CD14-positive monocyte (primary cell): ENCODE measurements around the gene SLCO4A1. TPM values are rescaled to one million over a fixed set of nuclear protein-coding genes. Genes with fewer than 3 reads are reported as not detected.

Experiments used
- DNase-seq, 3 donors: peaks; one replicate each; pipeline ENCODE4 v3.0.0-alpha.2; 2011 to 2022
- H2AFZ ChIP-seq: 2 replicates; pipeline ENCODE4 v1.6.0; 2012; ENCODE audit warnings: mild to moderate bottlenecking, low read depth, low read length, inconsistent platforms; ENCODE audit not compliant: insufficient read depth, poor library complexity, severe bottlenecking
- H3K27ac ChIP-seq, 2 donors: 1 replicate in 1 of 2; 2 replicates in 1 of 2; pipeline ENCODE4 v1.5.1; 2012 to 2013; ENCODE audit warnings: low read length in 2 of 2, control low read depth in 1 of 2, inconsistent platforms in 1 of 2, low read depth in 1 of 2, mild to moderate bottlenecking in 1 of 2
- H3K27me3 ChIP-seq, 2 donors: one replicate each; pipeline versions ENCODE4 v1.6.0 to v1.6.1; 2011 to 2013; ENCODE audit warnings: low read length in 2 of 2; ENCODE audit not compliant: control insufficient read depth in 2 of 2, insufficient read depth in 2 of 2
- H3K36me3 ChIP-seq, 2 donors: replicated peaks in 1 of 2; 1 replicate in 1 of 2; 2 replicates in 1 of 2; pipeline versions ENCODE4 v1.5.1 to v1.6.1; 2012 to 2013; ENCODE audit warnings: low read length in 2 of 2, control low read depth in 1 of 2, inconsistent platforms in 1 of 2, mild to moderate bottlenecking in 1 of 2; ENCODE audit not compliant: insufficient read depth in 2 of 2, control insufficient read depth in 1 of 2
- H3K4me1 ChIP-seq, 2 donors: 1 replicate in 1 of 2; 2 replicates in 1 of 2; pipeline versions ENCODE4 v1.5.1 to v1.6.1; 2012 to 2013; ENCODE audit warnings: low read length in 2 of 2, control low read depth in 1 of 2, inconsistent platforms in 1 of 2, mild to moderate bottlenecking in 1 of 2, moderate library complexity in 1 of 2; ENCODE audit not compliant: insufficient read depth in 2 of 2, control insufficient read depth in 1 of 2
- H3K4me2 ChIP-seq: replicated peaks from 2 replicates; pipeline ENCODE3; 2012; ENCODE audit warnings: low read length, moderate library complexity, mild to moderate bottlenecking; ENCODE audit not compliant: poor library complexity, severe bottlenecking; ENCODE audit errors: extremely low read depth
- H3K4me3 ChIP-seq, 3 experiments: fragments of 200-600 bp in 1 of 3; sonication (generic) in 1 of 3; replicated peaks in 1 of 3; 1 replicate in 2 of 3; 2 replicates in 1 of 3; pipeline ENCODE4 v1.5.1; 2011 to 2013; ENCODE audit warnings: low read length in 3 of 3, mild to moderate bottlenecking in 3 of 3, control low read depth in 2 of 3, low read depth in 2 of 3, inconsistent platforms in 1 of 3, moderate library complexity in 1 of 3
- H3K79me2 ChIP-seq: 2 replicates; pipeline ENCODE4 v1.6.0; 2012; ENCODE audit warnings: mild to moderate bottlenecking, control low read depth, inconsistent platforms, low read length, moderate library complexity; ENCODE audit not compliant: insufficient read depth
- H3K9ac ChIP-seq: 2 replicates; pipeline ENCODE4 v1.6.0; 2017; ENCODE audit warnings: low read length, mild to moderate bottlenecking; ENCODE audit not compliant: insufficient read depth, poor library complexity, severe bottlenecking
- H3K9me3 ChIP-seq, 2 donors: replicated peaks in 1 of 2; 1 replicate in 1 of 2; 2 replicates in 1 of 2; pipeline versions ENCODE4 v1.5.1 to v1.6.1; 2012 to 2013; ENCODE audit warnings: low read length in 2 of 2, control low read depth in 1 of 2; ENCODE audit not compliant: control insufficient read depth in 1 of 2, insufficient read depth in 1 of 2
- H4K20me1 ChIP-seq: 2 replicates; pipeline ENCODE4 v1.6.0; 2012; ENCODE audit warnings: mild to moderate bottlenecking, low read length, control low read depth, moderate library complexity; ENCODE audit not compliant: insufficient read depth
- H3K27ac Mint-ChIP-seq, 7 donors: one replicate each; pipeline ENCODE4 v1.8.0; 2020; ENCODE audit warnings: mild to moderate bottlenecking in 7 of 7, mixed read lengths in 7 of 7, moderate library complexity in 6 of 7, inconsistent platforms in 2 of 7
- H3K27me3 Mint-ChIP-seq, 3 donors: one replicate each; pipeline ENCODE4 v1.8.0; 2021 to 2022; ENCODE audit warnings: low read depth in 3 of 3, mild to moderate bottlenecking in 3 of 3, mixed read lengths in 3 of 3, moderate library complexity in 3 of 3, inconsistent platforms in 1 of 3
- H3K36me3 Mint-ChIP-seq, 2 donors: one replicate each; pipeline ENCODE4 v1.8.0; 2020; ENCODE audit warnings: mixed read lengths in 2 of 2, inconsistent platforms in 1 of 2, mild to moderate bottlenecking in 1 of 2
- H3K4me1 Mint-ChIP-seq: one replicate; pipeline ENCODE4 v1.8.0; 2020; ENCODE audit warnings: mild to moderate bottlenecking, mixed read lengths
- H3K4me3 Mint-ChIP-seq, 2 donors: one replicate each; pipeline ENCODE4 v1.8.0; 2020; ENCODE audit warnings: mild to moderate bottlenecking in 2 of 2, mixed read lengths in 2 of 2, moderate library complexity in 1 of 2
- H3K9me3 Mint-ChIP-seq, 7 donors: one replicate each; pipeline ENCODE4 v1.8.0; 2020 to 2022; ENCODE audit warnings: mixed read lengths in 7 of 7, mild to moderate bottlenecking in 6 of 7, moderate library complexity in 6 of 7, inconsistent platforms in 2 of 7
- WGBS: methylation state at CpG from one replicate; pipeline ENCODE4 v1.1.5; 2013; ENCODE audit warnings: missing lambda C conversion rate; ENCODE audit not compliant: insufficient coverage; 5-methylcytosine and 5-hydroxymethylcytosine counted together
- intact Hi-C, 2 donors: fragments of 100-400 bp; cut with micrococcal nuclease; formaldehyde crosslinking; loops; one replicate each; pipeline versions ENCODE4 v1.15.0 to v1.15.1; 2023
- polyA plus RNA-seq, 3 donors: library from polyadenylated mRNA; depleted of rRNA in 1 of 3; unstranded in 2 of 3; stranded (reverse) in 1 of 3; fragments of 300-500 nt in 2 of 3; fragments of >200 nt in 1 of 3; fragmentation: Illumina TruSeq in 2 of 3; gene quantifications; 1 replicate in 2 of 3; 2 replicates in 1 of 3; pipeline ENCODE4 v1.2.3, GENCODE V29; 2012 to 2021
- TF ChIP-seq, protein P1 (sequence below): fragments of 200-600 bp; IDR thresholded peaks from one replicate; pipeline ENCODE4 v1.8.0; 2022; ENCODE audit warnings: antibody characterized with exemption, mild to moderate bottlenecking

The SLCO4A1 gene
- polyA plus RNA-seq, 3 donors: 0.05 to 0.42 (median 0.26) TPM

DNA sequence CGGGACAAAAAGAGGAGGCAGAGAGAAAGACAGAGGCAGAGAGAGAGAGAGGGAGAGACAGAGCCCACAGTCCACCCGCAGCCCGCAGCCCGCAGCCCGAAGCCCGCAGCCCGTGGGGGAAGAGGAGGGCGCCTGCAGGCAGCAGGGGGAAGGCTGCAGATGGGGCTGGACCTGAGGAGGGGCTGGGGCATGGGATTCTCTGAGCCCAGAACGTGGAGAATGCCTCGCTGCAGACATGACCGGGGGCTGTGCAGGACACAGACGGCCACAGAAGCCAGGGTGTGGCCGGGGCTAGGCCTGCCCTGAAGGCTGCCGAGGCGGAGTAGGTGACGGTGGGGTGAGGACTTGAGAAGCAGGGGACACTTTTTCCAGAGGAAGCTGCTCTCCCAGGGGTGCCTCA is 6.5 kb upstream of the SLCO4A1 start:
- Mint-ChIP-seq H3K9me3 (peaks cover 0 to 3% (median 0%) of the 10 kb centered on the region in 7 donors), H3K27me3 (peaks cover 29 to 51% (median 30%) of the 10 kb centered on the region in 3 donors), H3K36me3 (no peaks in the 10 kb centered on the region), H3K4me1 (peaks cover 13% of the 10 kb centered on the region), H3K27ac (no peak overlapping the region), H3K4me3 (peak overlapping the region in 1 of 2 donors; percentile 64)
- H3K9me3 ChIP-seq: no peaks in the 10 kb centered on the region
- H3K27ac ChIP-seq: no peak overlapping the region
- H3K4me3 ChIP-seq: no peak overlapping the region
- peaks cover 0 to 31% of the 10 kb centered on the region in 2 donors for H3K27me3 ChIP-seq
- H2AFZ ChIP-seq: no peak overlapping the region
- H3K36me3 ChIP-seq: no peaks in the 10 kb centered on the region
- no peaks in the 10 kb centered on the region for H4K20me1 ChIP-seq
- no peak for DNase-seq
- 76% methylated on average over 15 of the region's 16 CpGs for WGBS
- TF ChIP-seq, protein P1, sequence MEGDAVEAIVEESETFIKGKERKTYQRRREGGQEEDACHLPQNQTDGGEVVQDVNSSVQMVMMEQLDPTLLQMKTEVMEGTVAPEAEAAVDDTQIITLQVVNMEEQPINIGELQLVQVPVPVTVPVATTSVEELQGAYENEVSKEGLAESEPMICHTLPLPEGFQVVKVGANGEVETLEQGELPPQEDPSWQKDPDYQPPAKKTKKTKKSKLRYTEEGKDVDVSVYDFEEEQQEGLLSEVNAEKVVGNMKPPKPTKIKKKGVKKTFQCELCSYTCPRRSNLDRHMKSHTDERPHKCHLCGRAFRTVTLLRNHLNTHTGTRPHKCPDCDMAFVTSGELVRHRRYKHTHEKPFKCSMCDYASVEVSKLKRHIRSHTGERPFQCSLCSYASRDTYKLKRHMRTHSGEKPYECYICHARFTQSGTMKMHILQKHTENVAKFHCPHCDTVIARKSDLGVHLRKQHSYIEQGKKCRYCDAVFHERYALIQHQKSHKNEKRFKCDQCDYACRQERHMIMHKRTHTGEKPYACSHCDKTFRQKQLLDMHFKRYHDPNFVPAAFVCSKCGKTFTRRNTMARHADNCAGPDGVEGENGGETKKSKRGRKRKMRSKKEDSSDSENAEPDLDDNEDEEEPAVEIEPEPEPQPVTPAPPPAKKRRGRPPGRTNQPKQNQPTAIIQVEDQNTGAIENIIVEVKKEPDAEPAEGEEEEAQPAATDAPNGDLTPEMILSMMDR: no peak
- H3K4me2 ChIP-seq: no peak overlapping the region
- no peak overlapping the region for H3K9ac ChIP-seq
- intact Hi-C loops: no loop called here
- no peaks in the 10 kb centered on the region for H3K79me2 ChIP-seq
- H3K4me1 ChIP-seq: peaks cover 0 to 5% of the 10 kb centered on the region in 2 donors

DNA sequence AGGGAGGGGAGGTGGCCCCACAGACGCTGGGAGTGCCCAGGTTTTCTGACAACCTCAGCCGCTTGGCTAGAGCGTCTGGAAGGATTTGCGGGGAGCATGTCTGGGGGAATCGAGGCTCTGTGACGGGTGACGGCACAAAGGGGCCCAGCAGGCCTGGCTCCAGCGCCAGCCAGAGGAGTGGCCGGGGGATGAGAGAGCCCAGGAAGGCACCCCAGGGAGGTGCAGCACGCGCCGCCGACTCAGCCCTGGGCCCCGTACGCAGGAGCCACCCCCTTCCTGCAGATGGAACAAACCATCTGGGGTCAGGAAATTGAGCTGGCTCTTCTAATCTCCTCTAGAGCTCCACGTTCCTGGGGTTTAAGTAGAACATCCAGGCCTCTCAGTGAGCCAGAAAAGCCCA is 5.9 kb upstream of the SLCO4A1 start:
- H4K20me1 ChIP-seq: no peaks in the 10 kb centered on the region
- no peak overlapping the region for H3K27ac ChIP-seq
- peaks cover 3 to 8% of the 10 kb centered on the region in 2 donors for H3K4me1 ChIP-seq
- H3K9me3 Mint-ChIP-seq: peaks cover 0 to 3% (median 0%) of the 10 kb centered on the region in 7 donors
- no peak overlapping the region for H3K27ac Mint-ChIP-seq
- WGBS: 5% methylated on average over 15 of the region's 16 CpGs
- H3K36me3 Mint-ChIP-seq: no peaks in the 10 kb centered on the region
- H3K4me3 Mint-ChIP-seq: peak overlapping the region in 1 of 2 donors; percentile 30
- H3K27me3 Mint-ChIP-seq: peaks cover 35 to 57% (median 35%) of the 10 kb centered on the region in 3 donors
- peaks cover 16% of the 10 kb centered on the region for H3K4me1 Mint-ChIP-seq
- no peaks in the 10 kb centered on the region for H3K36me3 ChIP-seq
- DNase-seq: no peak
- TF ChIP-seq, protein P1: no peak
- intact Hi-C loops: no loop called here
- H3K4me2 ChIP-seq: no peak overlapping the region
- no peak overlapping the region for H2AFZ ChIP-seq
- no peaks in the 10 kb centered on the region for H3K79me2 ChIP-seq
- H3K9ac ChIP-seq: no peak overlapping the region
- no peak overlapping the region for H3K4me3 ChIP-seq
- H3K27me3 ChIP-seq: peaks cover 2 to 37% of the 10 kb centered on the region in 2 donors
- no peaks in the 10 kb centered on the region for H3K9me3 ChIP-seq
